T-helper 2 cell treated with Interferon-gamma antibody and Interleukin-4, amounts not matched to agents 5 μg/mL and 100 μg/mL, for 36 hours (primary cell): ENCODE results near the gene DNAJC2.
"Not testable (repeated sequence)": the region's sequence is repeated elsewhere in the genome, so short reads cannot be mapped to it uniquely, and the experiment has no call there.

ENCODE experiments used
- DNase-seq: peaks from one replicate; pipeline ENCODE4 v3.0.0; 2021; ENCODE audit warnings: low spot score
- H3K27ac Mint-ChIP-seq: one replicate; pipeline ENCODE4 v1.8.0; 2021; ENCODE audit warnings: mild to moderate bottlenecking, mixed read lengths
- H3K27me3 Mint-ChIP-seq: one replicate; pipeline ENCODE4 v1.8.0; 2021; ENCODE audit warnings: low read depth, mixed read lengths
- H3K36me3 Mint-ChIP-seq: one replicate; pipeline ENCODE4 v1.8.0; 2021; ENCODE audit warnings: low read depth, mixed read lengths
- H3K4me1 Mint-ChIP-seq: one replicate; pipeline ENCODE4 v1.8.0; 2021; ENCODE audit warnings: low read depth, mixed read lengths
- H3K4me3 Mint-ChIP-seq: one replicate; pipeline ENCODE4 v1.8.0; 2022; ENCODE audit warnings: mild to moderate bottlenecking, moderate library complexity, mixed read lengths
- H3K9me3 Mint-ChIP-seq: one replicate; pipeline ENCODE4 v1.8.0; 2021; ENCODE audit warnings: mixed read lengths

Gene DNAJC2

DNA sequence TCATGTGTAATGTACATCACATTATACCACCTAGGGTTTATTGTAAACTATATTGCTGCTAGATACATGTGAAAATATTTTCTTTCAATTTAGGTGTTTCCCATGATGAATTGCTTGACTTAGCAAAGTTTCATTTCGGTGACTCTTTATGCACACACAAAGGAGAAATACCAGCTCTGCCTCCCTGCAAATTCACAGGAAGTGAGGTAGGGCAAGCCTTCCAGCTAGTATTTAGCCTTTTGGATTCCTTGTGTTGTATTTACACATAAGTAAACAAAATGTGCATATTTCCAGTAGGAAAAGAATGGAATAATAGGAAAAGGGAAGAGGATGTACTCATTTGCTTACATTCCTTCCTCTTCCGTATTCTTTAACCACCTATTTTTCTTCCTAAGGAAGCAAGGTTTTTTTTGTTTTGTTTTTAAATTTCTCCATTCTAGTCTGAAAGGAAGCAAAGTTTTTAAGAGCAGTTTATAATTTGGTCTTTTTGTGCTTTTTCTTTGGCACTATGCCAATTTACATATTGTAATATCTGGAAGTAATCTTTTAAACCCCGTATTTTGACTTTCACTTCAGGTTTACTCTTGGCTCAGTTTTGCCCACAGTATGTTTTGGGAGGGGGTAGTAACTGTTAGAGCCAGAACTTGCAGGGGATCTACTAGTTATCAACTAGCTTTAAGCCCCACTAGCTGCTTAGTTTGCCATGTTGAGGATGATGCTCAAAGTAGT lies 36.9 kb downstream of the DNAJC2 start:
- Mint-ChIP-seq H3K27ac (no peak overlapping the region), H3K9me3 (no peaks in the 10 kb centered on the region), H3K36me3 (peaks cover 69% of the 10 kb centered on the region), H3K4me1 (peaks cover 1% of the 10 kb centered on the region), H3K27me3 (no peaks in the 10 kb centered on the region), H3K4me3 (no peak overlapping the region)
- no peak for DNase-seq

DNA sequence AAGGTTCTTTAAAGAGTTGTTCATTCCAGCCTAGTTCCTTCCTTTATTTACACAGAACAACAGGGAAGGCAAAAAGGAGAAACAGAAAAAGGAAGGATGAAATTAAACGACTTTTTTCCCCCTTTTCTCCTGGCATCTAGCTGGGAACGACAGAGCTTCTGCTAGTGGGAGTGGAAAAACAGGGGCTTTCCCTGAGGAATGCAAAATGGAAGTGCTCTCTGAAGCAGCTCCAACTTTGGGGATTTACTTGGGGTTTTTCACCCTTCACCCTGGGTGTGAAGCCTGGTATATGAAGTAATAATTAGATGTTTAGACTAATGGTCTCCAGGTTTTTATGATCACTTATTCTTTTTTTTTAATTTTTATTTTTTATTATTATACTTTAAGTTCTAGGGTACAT lies 43.1 kb downstream of the DNAJC2 start:
- H3K4me3 Mint-ChIP-seq, result no peak overlapping the region
- H3K4me1 Mint-ChIP-seq, result peaks cover 25% of the 10 kb centered on the region
- peaks cover 55% of the 10 kb centered on the region for H3K36me3 Mint-ChIP-seq
- DNase-seq, result no peak
- H3K27ac Mint-ChIP-seq, result no peak overlapping the region
- no peaks in the 10 kb centered on the region for H3K27me3 Mint-ChIP-seq
- H3K9me3 Mint-ChIP-seq, result no peaks in the 10 kb centered on the region

DNA sequence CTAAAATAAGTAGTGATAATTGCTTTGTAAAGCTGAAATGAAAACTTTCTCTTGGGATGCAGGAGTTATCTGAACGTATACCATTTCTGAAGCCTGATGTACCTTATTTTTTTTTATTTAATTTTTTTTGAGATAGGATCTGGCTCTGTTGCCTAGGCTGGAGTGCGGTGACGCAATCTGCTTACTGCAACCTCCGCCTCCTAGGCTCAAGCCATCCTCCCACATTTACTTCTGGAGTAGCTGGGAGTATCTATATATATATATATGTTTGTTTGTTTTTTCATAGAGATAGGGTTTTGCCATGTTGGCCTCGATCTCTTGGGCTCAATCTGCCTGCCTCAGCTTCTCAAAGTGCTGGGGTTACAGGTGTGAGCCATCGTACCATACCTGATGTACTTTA lies 44.9 kb downstream of the DNAJC2 start:
- no peak overlapping the region for H3K4me3 Mint-ChIP-seq
- H3K27me3 Mint-ChIP-seq, result no peaks in the 10 kb centered on the region
- H3K9me3 Mint-ChIP-seq, result no peaks in the 10 kb centered on the region
- H3K36me3 Mint-ChIP-seq, result peaks cover 43% of the 10 kb centered on the region
- peaks cover 24% of the 10 kb centered on the region for H3K4me1 Mint-ChIP-seq
- H3K27ac Mint-ChIP-seq, result no peak overlapping the region
- no peak for DNase-seq

DNA sequence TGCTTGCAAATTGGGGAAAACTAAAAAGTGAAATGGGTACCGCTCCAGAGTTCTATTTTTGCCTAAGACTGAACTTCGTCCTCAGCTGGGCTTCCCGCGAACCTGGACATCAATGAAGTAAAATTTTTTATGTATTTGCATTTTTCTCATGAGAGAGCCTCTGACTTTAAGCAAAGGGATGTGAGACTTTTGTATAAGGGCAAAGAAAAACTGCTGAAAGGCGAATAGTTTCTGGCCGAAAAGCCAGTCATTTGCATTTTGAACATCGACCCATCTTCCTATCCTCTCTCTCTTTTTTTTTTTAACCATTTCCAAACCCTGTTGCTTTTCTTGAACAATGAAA lies 46.8 kb downstream of the DNAJC2 start:
- Mint-ChIP-seq H3K4me3 (peak overlapping the region; percentile 84), H3K4me1 (peaks cover 24% of the 10 kb centered on the region)
- no peak for DNase-seq

DNA sequence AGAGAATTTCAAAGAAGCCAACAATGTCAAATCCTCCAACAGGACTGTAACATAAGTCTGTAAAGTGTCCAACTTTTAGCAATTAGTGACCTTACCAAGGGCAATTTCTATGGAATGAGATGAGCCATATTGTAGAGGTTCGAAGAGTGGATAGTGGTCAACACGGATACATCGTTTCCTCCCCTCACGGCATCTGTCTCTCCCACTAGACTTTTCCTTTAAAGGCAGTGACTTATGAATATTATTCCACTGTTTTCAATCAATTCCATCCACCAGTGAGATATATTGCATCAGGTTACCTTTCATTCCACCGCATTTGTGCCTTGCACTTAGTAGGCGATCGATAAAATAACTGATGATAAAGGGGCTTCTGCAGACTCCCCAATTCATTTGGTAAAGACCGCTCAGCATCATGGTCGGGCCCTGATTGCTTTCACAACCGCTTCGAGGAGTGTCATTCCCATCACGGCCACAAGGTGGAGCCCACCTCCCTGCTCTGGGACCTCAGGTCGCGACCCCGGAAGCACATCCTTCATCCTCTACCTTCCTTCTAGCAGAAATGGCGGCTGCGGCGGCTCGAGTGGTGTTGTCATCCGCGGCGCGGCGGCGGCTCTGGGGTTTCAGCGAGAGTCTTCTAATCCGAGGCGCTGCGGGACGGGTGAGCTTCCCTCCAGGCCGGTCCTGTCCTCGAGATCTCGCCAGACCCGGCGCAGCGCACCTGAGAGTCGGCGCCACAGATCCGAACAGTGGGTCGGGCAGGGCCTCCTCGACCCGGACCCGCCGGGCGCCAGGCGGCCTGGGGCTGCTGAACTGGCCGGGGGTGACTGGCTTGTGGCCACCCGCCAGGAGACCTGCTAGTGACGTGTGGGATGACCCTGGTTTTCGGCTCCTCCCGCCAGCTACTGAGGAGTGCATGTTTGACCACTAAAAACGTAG lies 47.4 kb downstream of the DNAJC2 start, which contains the start of gene PMPCB:
Gene PMPCB (plus strand): TSS at position 535 of the 936 bp plus-strand sequence. CDS start 25 bp downstream, at position 560.
- H3K4me3 Mint-ChIP-seq, result peak within 1 kb of the TSS; percentile 84
- H3K36me3 Mint-ChIP-seq, result peaks cover 21% of the 10 kb centered on the region
- DNase-seq, result peak; percentile 92
- peaks cover 24% of the 10 kb centered on the region for H3K4me1 Mint-ChIP-seq
- peaks cover 6% of the 10 kb centered on the region for H3K27me3 Mint-ChIP-seq
- no peaks in the 10 kb centered on the region for H3K9me3 Mint-ChIP-seq
- H3K27ac Mint-ChIP-seq, result peak within 1 kb of the TSS; percentile 82

More for the DNA sequence above, 46.8 kb downstream of the DNAJC2 start:
- Mint-ChIP-seq H3K36me3 (peaks cover 26% of the 10 kb centered on the region), H3K27me3 (peaks cover 3% of the 10 kb centered on the region), H3K9me3 (no peaks in the 10 kb centered on the region), H3K27ac (peak overlapping the region; percentile 82)

DNA sequence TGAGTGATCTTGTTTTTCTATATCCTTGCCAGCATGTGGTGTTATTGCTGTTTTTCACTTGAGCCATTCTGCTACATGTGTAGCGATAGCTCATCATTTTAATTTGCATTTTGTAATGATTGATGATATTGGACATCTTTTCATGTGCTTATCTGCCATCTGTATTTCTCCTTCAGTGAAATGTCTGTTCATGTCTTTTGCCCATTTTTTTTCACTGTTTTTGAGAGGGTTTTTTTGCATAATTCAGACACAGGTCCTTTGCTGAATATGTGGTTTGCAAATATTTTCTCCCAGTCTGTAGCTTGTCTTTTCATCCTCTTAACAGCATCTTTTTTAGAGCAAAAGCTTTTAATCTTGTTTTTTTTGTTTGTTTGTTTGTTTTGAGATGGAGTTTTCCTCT lies 51.0 kb downstream of the DNAJC2 start:
- no peak for DNase-seq
- H3K27me3 Mint-ChIP-seq, result peaks cover 22% of the 10 kb centered on the region
- no peak overlapping the region for H3K27ac Mint-ChIP-seq
- peaks cover 14% of the 10 kb centered on the region for H3K4me1 Mint-ChIP-seq
- H3K9me3 Mint-ChIP-seq, result no peaks in the 10 kb centered on the region
- no peak overlapping the region for H3K4me3 Mint-ChIP-seq
- H3K36me3 Mint-ChIP-seq, result peaks cover 1% of the 10 kb centered on the region

DNA sequence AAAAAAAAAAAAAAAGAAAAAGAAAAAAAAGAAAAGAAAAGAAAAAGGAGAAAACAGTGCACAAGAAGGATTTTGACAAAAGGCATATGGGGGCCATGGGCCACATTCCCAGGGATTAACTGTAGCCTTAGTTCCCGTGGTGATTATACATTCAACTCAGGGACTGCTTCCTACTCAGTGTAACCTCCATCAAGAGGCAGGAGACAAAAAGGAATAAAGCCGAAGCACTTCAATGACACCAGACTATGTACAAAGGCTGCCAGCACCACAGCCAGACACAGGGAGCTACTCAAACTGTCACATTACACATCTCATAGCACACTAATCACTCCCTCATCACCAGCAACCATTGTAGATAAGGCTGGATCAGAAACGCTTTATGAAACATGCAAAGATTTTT lies 52.4 kb downstream of the DNAJC2 start:
- peaks cover 26% of the 10 kb centered on the region for H3K27me3 Mint-ChIP-seq
- H3K4me3 Mint-ChIP-seq, result no peak overlapping the region
- H3K4me1 Mint-ChIP-seq, result peaks cover 7% of the 10 kb centered on the region
- H3K9me3 Mint-ChIP-seq, result no peaks in the 10 kb centered on the region
- H3K27ac Mint-ChIP-seq, result no peak overlapping the region
- DNase-seq, result no peak
- no peaks in the 10 kb centered on the region for H3K36me3 Mint-ChIP-seq

DNA sequence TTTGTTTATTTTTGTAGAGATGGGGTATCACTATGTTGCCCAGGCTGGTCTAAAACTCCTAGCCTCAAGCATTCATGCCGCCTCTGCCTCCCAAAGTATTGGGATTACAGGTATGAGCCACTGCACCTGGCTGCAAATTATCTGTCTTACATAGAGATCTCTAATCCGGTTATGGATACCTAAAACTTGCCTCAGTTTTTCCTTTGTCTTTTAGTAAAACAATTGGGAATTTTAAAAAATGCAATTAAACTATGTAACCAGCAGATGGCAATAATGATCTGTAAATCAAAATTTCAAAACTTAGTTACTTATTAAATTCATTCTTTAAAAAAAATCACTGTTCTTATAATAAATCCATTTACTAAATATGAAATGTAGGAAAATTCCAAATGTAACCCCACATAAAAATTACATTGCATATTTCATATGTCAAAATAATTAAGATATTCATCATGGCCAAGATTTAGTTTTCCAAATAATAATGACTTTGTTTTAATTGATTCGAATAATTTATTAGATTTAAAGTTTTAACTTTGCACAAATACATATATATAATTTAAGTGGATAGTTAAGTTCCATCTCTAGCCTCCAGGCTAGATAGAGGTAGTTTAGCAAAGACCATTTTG lies 61.7 kb downstream of the DNAJC2 start:
- not testable (repeated sequence) for H3K4me3 Mint-ChIP-seq, H3K27ac Mint-ChIP-seq, DNase-seq, H3K36me3 Mint-ChIP-seq, H3K27me3 Mint-ChIP-seq, H3K9me3 Mint-ChIP-seq
- peaks cover 17% of the 10 kb centered on the region for H3K4me1 Mint-ChIP-seq

DNA sequence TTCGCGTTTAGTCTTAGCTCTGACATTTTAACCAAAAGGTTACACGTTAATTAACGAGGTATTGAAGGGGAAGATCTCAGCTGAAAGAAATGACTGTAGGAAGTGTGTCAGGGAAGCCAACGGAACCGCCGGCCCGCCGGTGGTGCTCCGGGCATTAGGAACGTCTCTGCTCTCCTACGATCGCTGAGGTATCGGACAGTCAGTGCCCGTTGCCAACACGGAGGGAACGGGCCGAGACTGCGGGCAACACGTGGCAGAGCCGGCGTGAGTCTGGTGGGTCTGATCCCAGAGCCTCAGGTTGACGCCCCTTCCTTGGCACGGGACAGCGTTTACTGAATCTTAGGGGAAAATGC lies 63.8 kb downstream of the DNAJC2 start:
- Mint-ChIP-seq H3K27ac (peak overlapping the region; percentile 96), H3K4me1 (peaks cover 17% of the 10 kb centered on the region), H3K4me3 (peak overlapping the region; percentile 99)
- not testable (repeated sequence) for H3K27me3 Mint-ChIP-seq, H3K36me3 Mint-ChIP-seq, H3K9me3 Mint-ChIP-seq, DNase-seq

DNA sequence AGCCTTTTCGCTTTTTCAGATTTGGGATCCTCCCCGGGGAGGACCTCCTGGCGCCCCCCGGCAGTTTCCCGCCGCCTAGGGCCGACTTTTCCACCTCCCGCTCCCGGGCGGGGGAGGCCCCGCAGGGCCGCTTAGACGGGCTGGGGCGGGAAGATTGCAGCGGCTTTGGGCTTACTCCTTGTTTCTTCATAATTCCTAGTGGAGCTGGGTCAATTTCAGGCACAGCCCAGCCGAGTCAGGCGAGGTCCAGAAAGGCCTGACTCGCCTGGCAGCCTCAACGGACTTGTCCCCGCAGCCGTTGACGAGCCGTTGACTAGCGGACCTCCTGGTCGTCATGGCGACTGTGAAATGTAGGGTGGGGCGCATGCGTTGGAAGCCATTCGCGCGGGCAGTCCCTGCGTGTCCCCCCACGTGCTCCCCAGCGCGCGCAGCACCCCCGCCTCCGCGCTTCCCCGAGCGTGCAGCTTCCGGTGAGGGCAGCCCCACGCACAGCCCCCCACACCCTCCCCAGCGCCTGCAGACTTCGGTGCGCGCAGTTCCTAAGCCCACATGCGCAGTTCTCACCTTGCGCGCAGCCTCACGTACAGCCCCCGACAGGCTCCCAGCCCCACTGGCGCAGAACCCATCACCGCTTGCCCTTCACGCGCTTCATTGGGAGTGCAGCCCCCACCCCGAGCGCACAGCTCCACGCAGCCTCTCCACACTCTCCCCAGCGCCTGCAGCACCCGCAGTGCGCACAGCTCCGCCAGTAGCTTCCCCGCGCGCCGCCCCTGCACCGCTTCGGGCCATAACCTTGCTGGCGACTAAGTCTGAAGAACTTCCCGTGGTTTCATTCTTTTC lies 64.4 kb downstream of the DNAJC2 start:
- H3K9me3 Mint-ChIP-seq, H3K36me3 Mint-ChIP-seq, H3K27me3 Mint-ChIP-seq: not testable (repeated sequence)
- H3K27ac Mint-ChIP-seq, result peak overlapping the region; percentile 96
- DNase-seq, result peak; percentile 83
- H3K4me1 Mint-ChIP-seq, result peaks cover 17% of the 10 kb centered on the region
- peak overlapping the region; percentile 99 for H3K4me3 Mint-ChIP-seq

DNA sequence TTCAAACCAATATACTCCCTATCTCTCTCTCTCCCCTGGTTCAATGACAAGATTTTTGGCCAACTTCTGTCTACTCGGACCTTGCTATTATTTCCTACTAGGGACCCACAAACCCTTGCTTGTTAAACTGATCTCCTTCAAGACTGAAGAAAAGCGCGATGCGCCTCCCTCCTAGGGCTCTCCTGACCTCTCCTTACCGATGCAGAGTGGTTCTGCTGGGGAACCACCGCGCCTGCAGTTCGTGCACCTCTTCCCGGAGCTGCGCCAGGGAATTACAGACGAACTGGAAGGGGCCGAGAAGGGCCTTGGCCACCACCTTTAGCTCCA lies 65.0 kb downstream of the DNAJC2 start:
- not testable (repeated sequence) for H3K9me3 Mint-ChIP-seq, H3K27me3 Mint-ChIP-seq, DNase-seq, H3K36me3 Mint-ChIP-seq
- Mint-ChIP-seq H3K4me1 (peaks cover 17% of the 10 kb centered on the region), H3K4me3 (peak overlapping the region; percentile 99), H3K27ac (peak overlapping the region; percentile 96)

DNA sequence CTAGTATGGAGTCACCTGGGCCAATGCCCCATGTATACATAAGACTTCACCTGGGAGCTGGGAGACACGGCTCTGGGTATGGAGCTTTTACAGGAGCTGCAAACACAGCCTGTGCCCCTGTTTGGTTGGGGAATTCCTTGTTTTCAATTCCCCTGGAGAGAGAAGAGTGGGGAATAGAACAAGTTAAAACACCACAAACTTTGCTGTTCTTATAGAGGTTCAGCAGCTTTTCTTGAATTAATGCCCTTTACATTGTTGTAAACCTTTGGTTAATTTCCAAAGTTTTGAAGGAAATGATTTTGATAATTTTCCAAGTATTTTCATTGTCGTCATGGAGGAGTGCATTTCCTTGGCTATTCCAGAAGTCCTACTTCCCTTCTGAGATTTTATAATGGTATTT lies 66.4 kb downstream of the DNAJC2 start:
- H3K4me3 Mint-ChIP-seq, H3K9me3 Mint-ChIP-seq: not testable (repeated sequence)

DNA sequence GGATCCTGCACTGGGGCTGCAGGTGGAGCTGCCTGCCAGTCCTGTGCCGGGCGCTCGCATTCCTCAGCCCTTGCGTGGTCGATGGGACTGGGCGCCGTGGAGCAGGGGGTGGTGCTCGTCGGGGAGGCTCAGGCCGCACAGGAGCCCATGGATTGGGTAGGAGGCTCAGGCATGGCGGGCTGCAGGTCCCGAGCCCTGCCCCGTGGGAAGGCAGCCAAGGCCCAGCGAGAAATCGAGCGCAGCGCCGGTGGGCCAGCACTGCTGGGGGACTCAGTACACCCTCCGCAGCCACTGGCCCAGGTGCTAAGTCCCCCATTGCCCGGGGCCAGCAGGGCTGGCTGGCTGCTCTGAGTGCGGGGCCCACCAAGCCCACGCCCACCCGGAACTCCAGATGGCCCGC lies 69.7 kb downstream of the DNAJC2 start:
- H3K27me3 Mint-ChIP-seq, result not testable (repeated sequence)

More for the DNA sequence above, 66.4 kb downstream of the DNAJC2 start:
- H3K4me1 Mint-ChIP-seq, result peaks cover 17% of the 10 kb centered on the region
- H3K27me3 Mint-ChIP-seq, H3K27ac Mint-ChIP-seq, H3K36me3 Mint-ChIP-seq, DNase-seq: not testable (repeated sequence)

More for the DNA sequence above, 69.7 kb downstream of the DNAJC2 start:
- H3K36me3 Mint-ChIP-seq, H3K9me3 Mint-ChIP-seq, H3K4me3 Mint-ChIP-seq, DNase-seq, H3K4me1 Mint-ChIP-seq, H3K27ac Mint-ChIP-seq: not testable (repeated sequence)
